H1 (cell line): Measurements from ENCODE around the gene NUP155. TPM values are rescaled to one million over a fixed set of nuclear protein-coding genes. Genes with fewer than 3 reads are reported as not detected.

ENCODE experiments used
- CTCF ChIA-PET: fragments of 300-600 bp; sonication (Branson Sonifier 250); formaldehyde crosslinking; loops from one replicate; lab custom pipeline; 2021; ENCODE audit not compliant: partially characterized antibody; lab: Charles Lee
- POLR2A ChIA-PET: fragments of 300-600 bp; sonication (Branson Sonifier 250); formaldehyde crosslinking; loops from one replicate; lab custom pipeline; 2021; ENCODE audit warnings: inconsistent platforms; ENCODE audit not compliant: partially characterized antibody; lab: Charles Lee
- DNase-seq, 2 experiments: peaks; one replicate each; pipeline versions ENCODE4 v3.0.0 to v3.0.0-alpha.2; 2010 to 2022; ENCODE audit warnings: low spot score in 2 of 2, low read depth in 1 of 2, mixed read lengths in 1 of 2
- FAIRE-seq: peaks from 2 replicates; lab custom pipeline; 2011; peaks lifted over from hg19 to GRCh38; lab: Jason Lieb, UNC
- H2AFZ ChIP-seq: 2 replicates; pipeline ENCODE4 v1.8.1; 2012; ENCODE audit warnings: low read length, inconsistent platforms
- H2AK5ac ChIP-seq: 2 replicates; pipeline ENCODE4 v1.6.1; 2013; ENCODE audit warnings: low read depth, low read length
- H2BK120ac ChIP-seq: replicated peaks from 2 replicates; pipeline ENCODE3; 2013; ENCODE audit warnings: low read depth, low read length, inconsistent platforms
- H2BK12ac ChIP-seq: 2 replicates; pipeline ENCODE4 v1.6.1; 2013; ENCODE audit warnings: low read depth, low read length
- H2BK15ac ChIP-seq: 2 replicates; pipeline ENCODE4 v1.6.1; 2013; ENCODE audit warnings: low read length
- H2BK20ac ChIP-seq: 2 replicates; pipeline ENCODE4 v1.6.1; 2013; ENCODE audit warnings: low read length
- H2BK5ac ChIP-seq: 2 replicates; pipeline ENCODE4 v1.6.1; 2013; ENCODE audit warnings: low read depth, low read length
- H3K14ac ChIP-seq: 2 replicates; pipeline ENCODE4 v1.6.1; 2013; ENCODE audit warnings: inconsistent platforms; ENCODE audit not compliant: insufficient read length
- H3K18ac ChIP-seq: 2 replicates; pipeline ENCODE4 v1.6.1; 2013; ENCODE audit warnings: low read length; ENCODE audit errors: extremely low read depth
- H3K23ac ChIP-seq: 2 replicates; pipeline ENCODE4 v1.6.1; 2013; ENCODE audit warnings: inconsistent platforms; ENCODE audit not compliant: insufficient read length
- H3K23me2 ChIP-seq: 2 replicates; pipeline ENCODE4 v1.6.1; 2013; ENCODE audit warnings: low read depth, low read length
- H3K27ac ChIP-seq: 2 replicates; pipeline ENCODE4 v1.6.1; 2011; ENCODE audit warnings: low read depth, low read length, inconsistent platforms
- H3K27me3 ChIP-seq, 4 experiments: replicated peaks in 1 of 4; 1 replicate in 1 of 4; 2 replicates in 3 of 4; pipeline versions ENCODE4 v1.6.1 to v1.8.1; 2011 to 2013; ENCODE audit warnings: low read length in 3 of 4, mild to moderate bottlenecking in 3 of 4, inconsistent platforms in 2 of 4, mixed read lengths in 2 of 4, moderate library complexity in 1 of 4; ENCODE audit not compliant: control insufficient read depth in 3 of 4, insufficient read depth in 3 of 4; ENCODE audit errors: extremely low read depth in 1 of 4
- H3K36me3 ChIP-seq, 4 experiments: 2 replicates each; pipeline versions ENCODE4 v1.6.1 to v1.8.1; 2011 to 2013; ENCODE audit warnings: mild to moderate bottlenecking in 4 of 4, low read length in 3 of 4, moderate library complexity in 2 of 4, control low read depth in 1 of 4, inconsistent platforms in 1 of 4; ENCODE audit not compliant: insufficient read depth in 4 of 4, control insufficient read depth in 2 of 4
- H3K4ac ChIP-seq: replicated peaks from 2 replicates; pipeline ENCODE3; 2013; ENCODE audit warnings: low read length, low read depth, mixed read lengths, inconsistent platforms; ENCODE audit not compliant: insufficient read length
- H3K4me1 ChIP-seq, 4 experiments: replicated peaks in 1 of 4; 1 replicate in 1 of 4; 2 replicates in 3 of 4; pipeline versions ENCODE4 v1.6.1 to v1.8.1; 2011 to 2013; ENCODE audit warnings: low read length in 3 of 4, inconsistent platforms in 2 of 4, mixed read lengths in 1 of 4; ENCODE audit not compliant: insufficient read depth in 4 of 4, control insufficient read depth in 3 of 4
- H3K4me2 ChIP-seq, 2 experiments: 2 replicates each; pipeline versions ENCODE4 v1.6.1 to v1.8.1; 2011 to 2013; ENCODE audit warnings: low read depth in 2 of 2, low read length in 2 of 2, control low read depth in 1 of 2, inconsistent platforms in 1 of 2, mild to moderate bottlenecking in 1 of 2; ENCODE audit not compliant: insufficient read depth in 1 of 2
- H3K4me3 ChIP-seq, 4 experiments: fragments of 200-600, 300-600 bp in 1 of 4; sonication (generic), shearing (Covaris generic), sonication (Bioruptor Twin) in 1 of 4; 2 replicates each; pipeline versions ENCODE4 v1.5.1 to v1.8.1; 2011 to 2016; ENCODE audit warnings: low read length in 4 of 4, low read depth in 3 of 4, control low read depth in 2 of 4, inconsistent platforms in 2 of 4, mild to moderate bottlenecking in 2 of 4, mixed read lengths in 1 of 4, moderate library complexity in 1 of 4; ENCODE audit not compliant: insufficient read depth in 2 of 4; ENCODE audit errors: extremely low read depth in 1 of 4
- H3K56ac ChIP-seq: replicated peaks from 2 replicates; pipeline ENCODE3; 2013; ENCODE audit warnings: low read depth, mild to moderate bottlenecking, mixed read lengths, low read length, inconsistent platforms; ENCODE audit not compliant: insufficient read length
- H3K79me1 ChIP-seq: 2 replicates; pipeline ENCODE4 v1.6.1; 2013; ENCODE audit warnings: low read depth, low read length, control low read depth
- H3K79me2 ChIP-seq, 2 experiments: 2 replicates each; pipeline versions ENCODE4 v1.6.1 to v1.8.1; 2012 to 2013; ENCODE audit warnings: low read length in 2 of 2, mild to moderate bottlenecking in 2 of 2, inconsistent platforms in 1 of 2; ENCODE audit not compliant: insufficient read depth in 2 of 2, control insufficient read depth in 1 of 2
- H3K9ac ChIP-seq, 4 experiments: replicated peaks in 1 of 4; 1 replicate in 1 of 4; 2 replicates in 3 of 4; pipeline versions ENCODE4 v1.6.1 to v1.8.1; 2011 to 2013; ENCODE audit warnings: low read depth in 3 of 4, low read length in 3 of 4, control low read depth in 2 of 4, mild to moderate bottlenecking in 2 of 4, moderate library complexity in 2 of 4, inconsistent platforms in 1 of 4; ENCODE audit errors: extremely low read depth in 1 of 4
- H3K9me3 ChIP-seq, 2 experiments: 2 replicates each; pipeline versions ENCODE4 v1.6.1 to v1.8.1; 2012 to 2013; ENCODE audit warnings: mild to moderate bottlenecking in 2 of 2, moderate library complexity in 2 of 2, control low read depth in 1 of 2, inconsistent platforms in 1 of 2, low read depth in 1 of 2, low read length in 1 of 2, mixed read lengths in 1 of 2; ENCODE audit not compliant: insufficient read depth in 2 of 2
- H4K20me1 ChIP-seq, 2 experiments: replicated peaks in 1 of 2; 2 replicates each; pipeline versions ENCODE3 to v1.8.1; 2011 to 2013; ENCODE audit warnings: inconsistent platforms in 2 of 2, low read length in 2 of 2, mild to moderate bottlenecking in 1 of 2; ENCODE audit not compliant: insufficient read depth in 2 of 2, control insufficient read depth in 1 of 2
- H4K5ac ChIP-seq: 2 replicates; pipeline ENCODE4 v1.6.1; 2013; ENCODE audit warnings: low read length, low read depth, mixed read lengths, inconsistent platforms; ENCODE audit not compliant: insufficient read length
- H4K8ac ChIP-seq: 2 replicates; pipeline ENCODE4 v1.8.0; 2013; ENCODE audit warnings: mild to moderate bottlenecking, moderate library complexity, low read length, inconsistent platforms; ENCODE audit not compliant: insufficient read depth; ENCODE audit errors: extremely low read depth
- H4K91ac ChIP-seq: replicated peaks from 2 replicates; pipeline ENCODE3; 2013; ENCODE audit warnings: low read length, mixed read lengths, inconsistent platforms; ENCODE audit not compliant: insufficient read length
- BCL11A ChIP-seq, 2 experiments: IDR thresholded peaks; one replicate each; pipeline ENCODE4 v1.6.1; 2011; ENCODE audit warnings: low read depth in 2 of 2, low read length in 2 of 2, mild to moderate bottlenecking in 2 of 2
- EP300 ChIP-seq, 2 experiments: IDR thresholded peaks; 1 replicate in 1 of 2; 2 replicates in 1 of 2; pipeline ENCODE4 v1.6.1; 2011 to 2012; ENCODE audit warnings: low read depth in 2 of 2, low read length in 2 of 2, mild to moderate bottlenecking in 2 of 2, borderline replicate concordance in 1 of 2, inconsistent platforms in 1 of 2, moderate library complexity in 1 of 2
- KDM1A ChIP-seq: fragments of 200-600, 300-600 bp; sonication (generic); IDR thresholded peaks from 2 replicates; pipeline ENCODE4 v1.7.1; 2016; ENCODE audit warnings: mild to moderate bottlenecking, low read length, borderline replicate concordance
- KDM4A ChIP-seq: IDR thresholded peaks from one replicate; pipeline ENCODE4 v1.7.1; 2012; ENCODE audit warnings: low read depth, mild to moderate bottlenecking, moderate library complexity, low read length, inconsistent platforms; ENCODE audit not compliant: severe bottlenecking
- NRF1 ChIP-seq: IDR thresholded peaks from 2 replicates; pipeline ENCODE4 v1.6.1; 2011; ENCODE audit warnings: mild to moderate bottlenecking, low read depth, low read length, improper control_type of control experiment
- POU5F1 ChIP-seq: IDR thresholded peaks from 2 replicates; pipeline ENCODE4 v1.6.1; 2011; ENCODE audit warnings: low read depth, mild to moderate bottlenecking, low read length, moderate library complexity
- SIN3A ChIP-seq, 2 experiments: IDR thresholded peaks in 1 of 2; conservative IDR thresholded peaks in 1 of 2; 2 replicates each; pipeline ENCODE4 v1.6.1; 2011 to 2012; ENCODE audit warnings: low read length in 2 of 2, improper control_type of control experiment in 1 of 2, low read depth in 1 of 2, mild to moderate bottlenecking in 1 of 2
- SUZ12 ChIP-seq: fragments of 200-600 bp; sonication (generic); IDR thresholded peaks from 2 replicates; pipeline ENCODE4 v1.6.1; 2012; ENCODE audit warnings: mild to moderate bottlenecking, inconsistent platforms, low read length, moderate library complexity, mixed read lengths
- TAF1 ChIP-seq: IDR thresholded peaks from 2 replicates; pipeline ENCODE4 v1.6.1; 2011; ENCODE audit warnings: mild to moderate bottlenecking, low read depth, low read length
- WGBS, 2 experiments: shearing (Covaris generic) in 1 of 2; methylation state at CpG; one replicate each; pipeline versions ENCODE4 v1.1.6 to v1.1.7; 2013 to 2015; ENCODE audit warnings: low lambda C conversion rate in 2 of 2, mixed read lengths in 2 of 2, inconsistent platforms in 1 of 2, low coverage in 1 of 2, missing lambda C conversion rate in 1 of 2; ENCODE audit not compliant: insufficient replicate concordance in 2 of 2, insufficient coverage in 1 of 2, insufficient read length in 1 of 2; ENCODE audit errors: extremely low coverage in 1 of 2, missing lambda C conversion rate in 1 of 2; 5-methylcytosine and 5-hydroxymethylcytosine counted together
- polyA plus RNA-seq, 7 experiments: library from polyadenylated mRNA; depleted of rRNA in 3 of 7; stranded (reverse) in 5 of 7; unstranded in 2 of 7; fragments of >200 nt in 5 of 7; fragments of 200-250 nt in 2 of 7; gene quantifications; 1 replicate in 5 of 7; 2 replicates in 1 of 7; 4 replicates in 1 of 7; pipeline versions ENCODE4 v1.2.1 to v1.2.3, GENCODE V29; 2011 to 2013; ENCODE audit warnings: missing spikeins in 2 of 7, mixed read lengths in 2 of 7
- total RNA-seq: library from RNA; stranded (reverse); fragmentation: NEBNext Ultra II Directional; extraction: Animal tissue kit (Norgen Biotek cat#: 25700); gene quantifications from 2 replicates; pipeline ENCODE4 v1.2.1, GENCODE V29; 2021
- TF ChIP-seq, protein P1 (sequence below): IDR thresholded peaks from 2 replicates; pipeline ENCODE4 v1.6.1; 2012; ENCODE audit warnings: inconsistent platforms

The NUP155 gene
- total and polyA plus RNA-seq, 2 of the 8 experiments (the other 6 are each of a cell fraction or from before 2014, with no cell fraction given): 27.1 to 91.6 TPM

DNA sequence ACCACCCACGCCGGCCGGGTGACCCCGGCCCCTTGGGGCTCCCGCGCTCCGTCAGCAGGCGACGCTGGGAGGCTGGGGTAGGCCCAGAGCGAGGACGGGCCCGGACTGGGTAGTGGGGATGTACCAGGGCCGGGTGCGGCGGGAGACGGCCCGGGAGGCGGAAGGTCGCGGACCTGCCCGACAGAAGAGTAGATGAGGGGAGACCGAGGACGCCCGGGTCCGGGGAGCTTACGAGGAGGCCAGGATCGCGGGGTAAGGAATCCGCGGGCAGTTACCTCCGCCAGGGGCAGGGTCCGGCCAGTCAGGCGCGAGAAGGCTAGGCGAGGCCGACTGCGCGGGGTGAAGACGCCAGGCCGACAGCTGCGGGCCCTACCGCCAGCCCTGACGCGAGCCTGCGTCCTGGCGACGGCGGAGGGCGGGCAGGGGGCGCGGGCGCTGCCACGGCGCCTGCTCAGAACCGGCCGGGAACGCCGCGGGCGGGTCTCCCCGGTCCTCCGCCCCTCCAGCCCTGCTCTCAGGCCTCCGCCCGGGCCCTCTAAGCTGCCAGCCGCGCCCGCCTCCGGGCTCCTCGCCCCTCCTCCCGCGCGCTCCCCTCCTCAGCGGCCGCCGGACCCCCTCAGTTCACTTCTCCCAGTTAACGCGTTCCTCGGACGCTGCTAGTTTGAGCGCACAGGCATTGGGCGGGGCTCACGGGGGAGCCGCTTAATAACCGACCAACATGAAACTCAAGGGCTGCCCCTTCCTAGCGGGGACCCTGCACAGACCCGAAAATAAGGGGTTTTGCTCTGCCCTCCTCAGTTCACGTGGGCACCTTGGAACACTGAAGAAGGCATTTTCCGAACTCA lies 121.7 kb downstream of the NUP155 start, which contains the start of gene CPLANE1:
CPLANE1 (minus strand) TSS at position 407 of the 845 bp plus-strand sequence. CDS start 1,678 bp downstream, outside the sequence.
- no peaks in the 10 kb centered on the region for H3K79me1 ChIP-seq
- 0 out of 2 replicates have a peak within 1 kb of the TSS, but pooled peaks have one; percentile 9 for H2BK15ac ChIP-seq
- no peak within 1 kb of the TSS for H3K56ac ChIP-seq
- ChIA-PET POLR2A (interaction anchor here (0.6 to 2.7 kb wide), 7 partner anchors 11 to 122 kb away, joined by 3 to 7 read pairs (median 3); partner anchors contain the start of gene NUP155), CTCF (interaction anchor here (0.7 to 1.1 kb wide), 3 partner anchors 23 to 122 kb away, joined by 3 read pairs; partner anchors contain the start of gene NUP155)
- peak within 1 kb of the TSS; percentile 67 for H4K5ac ChIP-seq
- H2BK5ac ChIP-seq: no peak within 1 kb of the TSS
- H4K20me1 ChIP-seq: peaks cover 0 to 2% of the 10 kb centered on the region in 2 experiments
- H3K14ac ChIP-seq: no peak within 1 kb of the TSS
- H3K4me1 ChIP-seq: peaks cover 0 to 6% (median 5%) of the 10 kb centered on the region in 4 experiments; a peak in 3 of 7 replicates
- peak within 1 kb of the TSS; percentile 53; the same call in 1 of the 2 replicates for H3K27ac ChIP-seq
- H2BK12ac ChIP-seq: 0 out of 2 replicates have a peak within 1 kb of the TSS, but pooled peaks have one; percentile 4
- no peak within 1 kb of the TSS for H3K4ac ChIP-seq
- DNase-seq: peak; percentile 64 to 88
- WGBS, 2 experiments: 3% methylated on average over 53 of the region's 88 CpGs; no CpG with 5 or more reads in 1 of the 2 experiments
- peak within 1 kb of the TSS; percentile 62 for H3K18ac ChIP-seq
- no peak within 1 kb of the TSS for H2AK5ac ChIP-seq
- H3K4me2 ChIP-seq: peak within 1 kb of the TSS; percentile 73 to 92
- peak within 1 kb of the TSS; percentile 72; the same call in 1 of the 2 replicates for H4K8ac ChIP-seq
- FAIRE-seq: no peak
- H3K23ac ChIP-seq: no peak within 1 kb of the TSS
- H3K27me3 ChIP-seq: no peaks in the 10 kb centered on the region
- no peak within 1 kb of the TSS for H4K91ac ChIP-seq
- H2BK120ac ChIP-seq: no peak within 1 kb of the TSS
- H3K79me2 ChIP-seq: no peaks in the 10 kb centered on the region
- H3K4me3 ChIP-seq: peak within 1 kb of the TSS; percentile 41 to 73 (median 62)
- no peaks in the 10 kb centered on the region for H3K36me3 ChIP-seq
- H2AFZ ChIP-seq: peak within 1 kb of the TSS; percentile 78
- H3K9me3 ChIP-seq: no peaks in the 10 kb centered on the region
- H2BK20ac ChIP-seq: no peak within 1 kb of the TSS
- peaks cover 5% of the 10 kb centered on the region for H3K23me2 ChIP-seq
- H3K9ac ChIP-seq: peak within 1 kb of the TSS; percentile 70 to 77 (median 72)
- TF ChIP-seq POU5F1 (no peak), KDM1A (no peak), TAF1 (peak; percentile 83), KDM4A (peak; percentile 70), NRF1 (0 out of 2 replicates have a peak, but pooled peaks have one; percentile 5), BCL11A (IDR thresholded peaks at IDR 0.05; ENCODE audit: low read depth in 2 of 2, low read length in 2 of 2) (no peak), EP300 (IDR thresholded peaks at IDR 0.05; ENCODE audit: borderline replicate concordance in 1 of 2, low read depth in 2 of 2, low read length in 2 of 2) (no peak), SUZ12 (no peak), SIN3A (conservative IDR thresholded peaks at IDR 0.05 in 1 of 2, IDR thresholded peaks at IDR 0.05 in 1 of 2; ENCODE audit: low read depth in 1 of 2, low read length in 2 of 2) (peak; percentile 16 to 70; a peak in 2 of 4 replicates)
- TF ChIP-seq, protein P1, sequence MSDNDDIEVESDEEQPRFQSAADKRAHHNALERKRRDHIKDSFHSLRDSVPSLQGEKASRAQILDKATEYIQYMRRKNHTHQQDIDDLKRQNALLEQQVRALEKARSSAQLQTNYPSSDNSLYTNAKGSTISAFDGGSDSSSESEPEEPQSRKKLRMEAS: peak; percentile 50; the same call in 1 of the 2 replicates
